SH-SY5Y (cell line): ENCODE measurements around the gene EMILIN1.

Experiments
- GATA2 ChIP-seq: IDR thresholded peaks from 2 replicates; pipeline ENCODE4 v1.6.1; 2011; ENCODE audit warnings: mild to moderate bottlenecking, low read depth, low read length
- GATA3 ChIP-seq: IDR thresholded peaks from 2 replicates; pipeline ENCODE4 v1.6.1; 2011; ENCODE audit warnings: low read depth, mild to moderate bottlenecking, low read length, moderate library complexity

- no peak for TF ChIP-seq GATA3
- no peak for TF ChIP-seq GATA2
Observed at GRCh38 chr2:27079233-27080139, 1.1 kb downstream of the EMILIN1 start.
